Calu3 (cell line): Measurements from ENCODE around the gene DSEL. TPM values are rescaled to one million over a fixed set of nuclear protein-coding genes. Genes with fewer than 3 reads are reported as not detected.

Experiments used
- BruUV-seq: library from RNA; stranded (reverse); fragments of 400-500 nt; replicated peaks from 2 replicates; lab custom pipeline; 2021; lab: Mats Ljungman, UMichigan
- CTCF ChIA-PET: fragments of 300-600 bp; sonication (Branson Sonifier 250); formaldehyde crosslinking; loops from one replicate; lab custom pipeline; 2022; ENCODE audit warnings: antibody characterized with exemption; lab: Charles Lee
- DNase-seq: peaks from one replicate; pipeline ENCODE4 v3.0.0; 2022
- H3K27ac Mint-ChIP-seq: one replicate; pipeline ENCODE4 v1.8.0; 2022; ENCODE audit warnings: mixed read lengths; ENCODE audit not compliant: unreplicated experiment
- H3K27me3 Mint-ChIP-seq: one replicate; pipeline ENCODE4 v1.8.0; 2022; ENCODE audit warnings: mixed read lengths; ENCODE audit not compliant: unreplicated experiment
- H3K36me3 Mint-ChIP-seq: one replicate; pipeline ENCODE4 v1.8.0; 2022; ENCODE audit warnings: mild to moderate bottlenecking, moderate library complexity, mixed read lengths; ENCODE audit not compliant: insufficient read depth, unreplicated experiment
- H3K4me1 Mint-ChIP-seq: one replicate; pipeline ENCODE4 v1.8.0; 2022; ENCODE audit warnings: mild to moderate bottlenecking, low read depth, mixed read lengths; ENCODE audit not compliant: unreplicated experiment
- H3K4me3 Mint-ChIP-seq: one replicate; pipeline ENCODE4 v1.8.0; 2022; ENCODE audit warnings: mild to moderate bottlenecking, low read depth, moderate library complexity, mixed read lengths; ENCODE audit not compliant: unreplicated experiment
- H3K9me3 Mint-ChIP-seq: one replicate; pipeline ENCODE4 v1.8.0; 2022; ENCODE audit warnings: low read depth, mixed read lengths; ENCODE audit not compliant: unreplicated experiment
- CTCF ChIP-seq: fragments of 200-600 bp; IDR thresholded peaks from one replicate; pipeline ENCODE4 v1.8.0; 2022; ENCODE audit warnings: antibody characterized with exemption; ENCODE audit not compliant: unreplicated experiment
- intact Hi-C: fragments of 100-400 bp; cut with micrococcal nuclease; formaldehyde crosslinking; loops from one replicate; pipeline ENCODE4 v1.10.0; 2022; ENCODE audit not compliant: unreplicated experiment
- total RNA-seq: library from RNA; stranded (reverse); gene quantifications from 2 replicates; pipeline ENCODE4 v1.2.3, GENCODE V29; 2022

The DSEL gene
- total RNA-seq, 1 experiment from 2014 or later: 28.0 TPM

- no peak for DNase-seq
- no peaks in the 10 kb centered on the region for H3K9me3 Mint-ChIP-seq
- no TSS peak for BruUV-seq
- no peaks in the 10 kb centered on the region for H3K36me3 Mint-ChIP-seq
- CTCF ChIA-PET: no interaction called here
- H3K4me3 Mint-ChIP-seq: no peak overlapping the region
- H3K27ac Mint-ChIP-seq: no peak overlapping the region
- intact Hi-C loops: no loop called here
- peaks cover 23% of the 10 kb centered on the region for H3K4me1 Mint-ChIP-seq
- H3K27me3 Mint-ChIP-seq: no peaks in the 10 kb centered on the region
- TF ChIP-seq CTCF: no peak
These were observed 30.9 kb downstream of the DSEL start for GRCh38 chr18:67485655-67486054.

GRCh38 chr18:67484458-67484857 lies 32.1 kb downstream of the DSEL start:
- CTCF ChIA-PET: no interaction called here
- H3K36me3 Mint-ChIP-seq: no peaks in the 10 kb centered on the region
- TF ChIP-seq CTCF: no peak
- BruUV-seq: no TSS peak
- DNase-seq: no peak
- no peak overlapping the region for H3K27ac Mint-ChIP-seq
- H3K4me1 Mint-ChIP-seq: peaks cover 23% of the 10 kb centered on the region
- H3K9me3 Mint-ChIP-seq: no peaks in the 10 kb centered on the region
- H3K27me3 Mint-ChIP-seq: no peaks in the 10 kb centered on the region
- H3K4me3 Mint-ChIP-seq: no peak overlapping the region
- intact Hi-C loops: no loop called here

GRCh38 chr18:67483952-67484351 lies 32.6 kb downstream of the DSEL start:
- no peaks in the 10 kb centered on the region for H3K27me3 Mint-ChIP-seq
- no peak for TF ChIP-seq CTCF
- no peaks in the 10 kb centered on the region for H3K36me3 Mint-ChIP-seq
- peaks cover 23% of the 10 kb centered on the region for H3K4me1 Mint-ChIP-seq
- no peak for DNase-seq
- BruUV-seq: no TSS peak
- intact Hi-C loops: no loop called here
- CTCF ChIA-PET: no interaction called here
- H3K4me3 Mint-ChIP-seq: no peak overlapping the region
- no peaks in the 10 kb centered on the region for H3K9me3 Mint-ChIP-seq
- no peak overlapping the region for H3K27ac Mint-ChIP-seq

GRCh38 chr18:67483237-67483636 lies 33.3 kb downstream of the DSEL start:
- CTCF ChIA-PET: interaction anchor here (0.6 to 0.9 kb wide), 3 partner anchors 20 to 258 kb away, joined by 3 to 8 read pairs (median 6); no protein-coding TSS in a partner anchor
- Mint-ChIP-seq H3K9me3 (no peaks in the 10 kb centered on the region), H3K27ac (no peak overlapping the region), H3K4me3 (no peak overlapping the region), H3K4me1 (peaks cover 19% of the 10 kb centered on the region), H3K36me3 (no peaks in the 10 kb centered on the region), H3K27me3 (no peaks in the 10 kb centered on the region)
- TF ChIP-seq CTCF: no peak
- DNase-seq: no peak
- no TSS peak for BruUV-seq
- intact Hi-C loops: no loop called here
